GOT3 (cell line): ENCODE results near the gene NEU4.
"Not testable (repeated sequence)": the region's sequence is repeated elsewhere in the genome, so short reads cannot be mapped to it uniquely, and the experiment has no call there.

ENCODE experiments used
- DNase-seq: peaks from one replicate; lab custom pipeline; 2025; ENCODE audit warnings: mixed read lengths; lab: John Stamatoyannopoulos, UW

Gene NEU4

GRCh38 chr2:241814393-241814642, 5.3 kb downstream of the NEU4 start:
- no peak for DNase-seq

- no peak for DNase-seq
Observed at GRCh38 chr2:241814643-241815476, 5.9 kb downstream of the NEU4 start.

- DNase-seq: no peak
Observed at GRCh38 chr2:241815477-241816430, 6.8 kb downstream of the NEU4 start.

DNA sequence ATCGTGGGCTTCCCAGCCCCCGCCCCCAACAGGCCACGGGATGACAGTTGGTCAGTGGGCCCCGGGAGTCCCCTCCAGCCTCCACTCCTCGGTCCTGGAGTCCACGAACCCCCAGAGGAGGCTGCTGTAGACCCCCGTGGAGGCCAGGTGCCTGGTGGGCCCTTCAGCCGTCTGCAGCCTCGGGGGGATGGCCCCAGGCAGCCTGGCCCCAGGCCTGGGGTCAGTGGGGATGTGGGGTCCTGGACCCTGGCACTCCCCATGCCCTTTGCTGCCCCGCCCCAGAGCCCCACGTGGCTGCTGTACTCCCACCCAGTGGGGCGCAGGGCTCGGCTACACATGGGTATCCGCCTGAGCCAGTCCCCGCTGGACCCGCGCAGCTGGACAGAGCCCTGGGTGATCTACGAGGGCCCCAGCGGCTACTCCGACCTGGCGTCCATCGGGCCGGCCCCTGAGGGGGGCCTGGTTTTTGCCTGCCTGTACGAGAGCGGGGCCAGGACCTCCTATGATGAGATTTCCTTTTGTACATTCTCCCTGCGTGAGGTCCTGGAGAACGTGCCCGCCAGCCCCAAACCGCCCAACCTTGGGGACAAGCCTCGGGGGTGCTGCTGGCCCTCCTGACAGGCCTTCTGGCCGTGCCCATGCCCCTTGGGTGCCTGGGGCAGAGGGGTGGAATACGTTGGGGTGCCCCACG, 7.6 kb downstream of the NEU4 start:
- DNase-seq: no peak

- no peak for DNase-seq
Observed at GRCh38 chr2:241817126-241817820, 8.3 kb downstream of the NEU4 start.

DNA sequence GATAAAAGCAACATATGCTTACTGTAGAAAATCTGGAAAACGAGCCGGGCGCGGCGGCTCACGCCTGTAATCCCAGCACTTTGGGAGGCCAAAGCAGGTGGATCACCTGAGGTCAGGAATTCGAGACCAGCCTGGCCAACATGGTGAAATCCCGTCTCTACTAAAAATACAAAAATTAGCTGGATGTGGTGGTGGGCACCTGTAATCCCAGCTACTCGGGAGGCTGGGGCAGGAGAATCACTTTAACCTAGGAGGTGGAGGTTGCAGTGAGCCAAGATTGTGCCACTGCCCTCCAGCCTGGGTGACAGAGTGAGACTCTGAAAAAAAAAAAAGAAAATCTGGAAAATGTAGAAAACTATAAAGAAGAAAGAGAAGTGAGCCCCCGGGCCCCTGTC, 8.8 kb downstream of the NEU4 start:
- DNase-seq: not testable (repeated sequence)

DNA sequence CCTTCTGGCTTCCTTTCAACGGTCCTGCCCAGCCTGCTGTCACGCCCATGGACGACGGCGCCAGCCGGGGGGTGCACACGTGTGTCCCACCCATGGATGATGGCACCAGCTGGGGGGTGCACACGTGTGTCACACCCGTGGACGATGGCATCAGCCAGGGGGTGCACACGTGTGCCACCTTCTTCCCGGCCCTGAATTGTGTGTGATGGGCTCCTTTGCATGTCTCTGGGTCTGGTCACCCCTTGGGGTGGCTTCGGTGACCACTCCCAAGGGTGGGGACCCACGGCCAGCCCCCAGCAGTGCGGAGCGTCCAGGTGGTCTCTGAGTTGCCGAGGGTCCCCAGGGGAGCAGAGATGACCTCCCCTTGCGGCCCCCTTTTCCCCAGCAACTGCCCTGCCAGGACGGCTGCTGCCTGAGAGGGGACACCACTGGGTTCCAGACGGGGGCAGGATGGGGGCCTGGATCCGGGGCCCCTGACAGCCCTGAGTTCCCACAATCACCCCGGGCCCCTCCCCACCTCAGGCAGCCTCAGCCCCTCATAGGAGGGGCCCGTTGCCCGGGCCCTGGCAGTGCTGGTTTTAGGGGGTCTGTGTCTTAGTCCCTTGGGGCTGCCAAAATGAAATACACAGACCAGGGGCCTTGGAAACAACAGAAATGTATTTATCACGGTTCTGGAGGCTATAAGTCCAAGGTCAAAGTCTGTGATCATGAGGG, 9.4 kb downstream of the NEU4 start:
- no peak for DNase-seq

- DNase-seq: no peak
Observed at GRCh38 chr2:241818943-241819270, 9.9 kb downstream of the NEU4 start.

DNA sequence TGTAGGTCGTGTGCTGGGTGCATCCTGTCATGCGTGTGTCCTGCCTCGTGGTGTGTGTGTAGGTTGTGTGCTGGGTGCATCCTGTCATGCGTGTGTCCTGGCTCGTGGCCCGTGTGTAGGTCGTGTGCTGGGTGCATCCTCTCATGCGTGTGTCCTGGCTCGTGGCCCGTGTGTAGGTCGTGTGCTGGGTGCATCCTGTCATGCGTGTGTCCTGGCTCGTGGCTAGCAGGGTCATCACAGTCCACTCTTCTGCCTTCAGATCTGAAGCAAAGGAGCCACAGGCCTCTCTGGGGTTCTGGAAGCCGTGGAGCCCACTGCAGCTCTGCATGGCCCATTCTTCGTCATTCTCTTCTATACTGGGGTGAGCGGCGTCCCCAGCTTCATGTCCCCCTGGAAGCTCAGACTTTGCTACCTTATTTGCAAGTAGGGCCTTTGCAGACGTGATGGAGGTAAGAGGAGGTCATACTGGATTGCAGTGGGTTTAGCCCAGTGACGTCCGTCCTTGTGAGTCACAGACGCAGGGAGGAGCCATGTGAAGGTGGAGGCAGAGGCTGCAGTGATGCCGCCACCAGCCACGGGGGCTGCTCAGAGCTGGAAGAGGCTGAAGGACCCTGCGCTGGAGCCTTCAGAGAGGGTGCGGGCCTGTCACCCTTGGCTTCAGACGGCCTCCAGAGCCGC, 11.1 kb downstream of the NEU4 start:
- DNase-seq: not testable (repeated sequence)

- no peak for DNase-seq
Observed at GRCh38 chr2:241820625-241821384, 11.8 kb downstream of the NEU4 start.

- no peak for DNase-seq
Observed at GRCh38 chr2:241821460-241822263, 12.7 kb downstream of the NEU4 start.

DNA sequence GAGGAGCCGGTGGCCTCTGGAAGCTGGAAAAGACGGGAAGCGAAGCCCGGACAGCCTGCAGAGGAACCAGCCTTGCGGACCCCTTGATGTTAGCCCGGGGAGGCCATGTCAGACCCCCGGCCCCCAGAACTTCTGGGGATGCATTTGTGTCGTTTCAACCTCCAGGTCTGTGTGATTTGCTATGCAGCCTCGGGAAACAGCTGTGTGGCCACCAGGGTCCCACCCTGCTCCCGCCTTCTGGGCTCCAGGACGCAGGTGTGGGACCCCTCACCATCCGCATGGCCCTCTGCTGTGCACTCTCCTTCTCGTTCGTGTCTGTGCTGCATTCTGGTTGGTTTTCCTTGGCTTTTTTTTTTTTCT, 13.3 kb downstream of the NEU4 start:
- DNase-seq: no peak

- DNase-seq: not testable (repeated sequence)
Observed at GRCh38 chr2:241823531-241824437, 14.8 kb downstream of the NEU4 start.

GRCh38 chr2:241827394-241827793, 18.4 kb downstream of the NEU4 start:
- no peak for DNase-seq

DNA sequence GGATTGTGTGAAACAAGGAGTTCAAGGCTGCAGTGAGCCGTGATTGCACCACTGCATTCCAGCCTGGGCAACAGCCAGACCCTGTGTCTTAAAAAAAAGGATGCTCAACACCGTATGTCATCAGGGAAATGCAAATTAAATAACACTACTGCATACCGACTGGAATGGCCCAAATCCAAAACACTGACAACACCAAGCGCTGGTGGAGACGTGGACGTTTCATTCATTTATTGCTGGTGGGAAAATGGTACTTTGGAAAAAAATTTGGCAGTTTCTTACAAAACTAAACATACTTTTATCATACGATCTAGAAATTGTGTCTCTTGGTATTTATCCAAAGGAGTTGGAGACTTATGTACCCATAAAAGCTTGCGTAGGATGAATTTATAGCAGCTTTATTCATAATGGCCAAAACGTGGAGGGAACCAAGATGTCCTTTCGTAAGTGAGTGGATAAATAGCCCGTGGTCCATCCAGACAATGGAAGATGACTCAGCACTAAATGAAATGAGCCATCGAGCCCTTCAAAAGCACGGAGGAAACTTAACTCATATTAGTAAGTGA, 24.2 kb downstream of the NEU4 start:
- no peak for DNase-seq

DNA sequence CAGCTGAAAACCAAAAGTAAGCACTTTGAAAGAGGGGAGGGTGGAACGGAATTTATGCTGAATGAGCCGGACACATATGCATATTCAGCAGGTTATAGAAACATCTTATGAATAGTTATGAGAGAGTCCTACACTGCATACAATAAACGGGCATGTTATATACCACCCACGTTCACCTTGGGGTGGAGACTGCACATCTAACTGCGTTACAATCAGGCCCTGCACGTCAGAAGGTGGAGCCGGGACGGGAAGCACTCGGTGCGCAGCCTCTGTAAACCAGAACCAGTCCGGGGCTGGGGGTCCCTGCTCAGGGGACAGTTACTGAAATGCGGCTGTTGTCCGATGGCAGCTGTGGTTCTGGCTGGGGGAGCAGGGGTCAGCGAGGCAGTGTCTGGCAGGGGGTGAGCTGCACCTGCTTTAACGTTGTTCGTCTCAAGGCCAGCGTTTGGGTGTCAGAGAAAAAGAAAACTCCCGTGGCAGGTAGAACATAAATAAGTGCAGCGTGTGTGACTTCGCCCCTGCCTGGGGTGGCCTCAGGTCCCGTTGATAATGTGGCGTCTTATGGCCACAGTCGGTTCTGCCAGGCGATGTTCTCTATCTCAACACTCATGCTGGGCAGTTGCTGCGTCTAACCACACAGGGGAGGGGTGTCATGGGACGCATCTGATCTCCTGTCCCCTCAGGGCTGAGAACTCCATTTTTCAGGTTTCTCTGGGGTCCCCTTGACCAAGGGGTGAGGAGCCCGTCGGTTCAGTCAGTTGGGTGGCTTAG, 24.9 kb downstream of the NEU4 start:
- DNase-seq: not testable (repeated sequence)

DNA sequence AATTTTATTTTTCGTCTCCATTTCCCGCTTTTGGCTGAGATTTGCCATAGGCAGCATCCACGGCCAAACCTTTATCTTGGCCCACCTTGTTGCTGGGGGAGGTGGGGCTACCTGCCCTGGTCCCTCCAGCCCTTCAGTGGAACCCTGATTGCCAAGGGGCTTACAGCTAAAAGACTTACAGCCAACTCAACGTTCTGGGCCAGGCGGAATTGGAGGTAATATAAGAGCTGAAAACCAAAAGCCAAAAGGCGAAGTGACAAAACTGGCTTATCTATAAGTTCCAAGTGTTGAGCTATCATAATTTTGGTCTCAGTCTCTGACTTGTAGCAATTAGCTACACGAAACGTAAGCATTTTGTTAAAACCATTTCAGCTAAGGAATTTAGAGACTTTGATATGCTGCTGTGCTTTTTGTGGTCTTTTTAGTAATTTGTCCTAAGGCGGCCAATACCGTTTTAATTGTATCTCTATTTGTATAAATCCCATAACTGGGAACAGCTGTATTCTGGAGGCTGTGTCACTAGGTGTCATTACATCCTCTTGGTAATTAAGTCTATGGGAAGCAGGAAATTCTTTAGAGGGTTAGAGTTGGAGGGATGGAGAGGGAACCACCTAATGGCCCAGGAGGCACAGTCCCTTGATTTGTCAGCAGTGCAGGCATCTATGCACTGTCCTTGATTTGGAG, 25.7 kb downstream of the NEU4 start:
- no peak for DNase-seq
